Tibial nerve (tissue), 4 donors: ENCODE measurements around the gene TMEM181.

ENCODE experiments used
- EP300 ChIP-seq, 2 donors: sonication (generic); formaldehyde crosslinking; IDR thresholded peaks; one replicate each; pipeline ENCODE4 v1.6.1; 2017; ENCODE audit warnings: antibody characterized with exemption in 2 of 2, mild to moderate bottlenecking in 1 of 2
- POLR2A ChIP-seq, 2 donors: fragments of 450-650 bp; IDR thresholded peaks; one replicate each; pipeline ENCODE4 v1.6.1; 2017; ENCODE audit warnings: antibody characterized with exemption in 2 of 2, mild to moderate bottlenecking in 2 of 2, moderate library complexity in 2 of 2
- TF ChIP-seq, protein P1 (sequence below), 5 experiments: fragments of 200-600 bp in 3 of 5; fragments of 450-650 bp in 2 of 5; sonication (generic) in 3 of 5; IDR thresholded peaks; one replicate each; pipeline ENCODE4 v1.5.1; 2016 to 2019; ENCODE audit warnings: antibody characterized with exemption in 5 of 5, mild to moderate bottlenecking in 3 of 5, moderate library complexity in 2 of 5

DNA sequence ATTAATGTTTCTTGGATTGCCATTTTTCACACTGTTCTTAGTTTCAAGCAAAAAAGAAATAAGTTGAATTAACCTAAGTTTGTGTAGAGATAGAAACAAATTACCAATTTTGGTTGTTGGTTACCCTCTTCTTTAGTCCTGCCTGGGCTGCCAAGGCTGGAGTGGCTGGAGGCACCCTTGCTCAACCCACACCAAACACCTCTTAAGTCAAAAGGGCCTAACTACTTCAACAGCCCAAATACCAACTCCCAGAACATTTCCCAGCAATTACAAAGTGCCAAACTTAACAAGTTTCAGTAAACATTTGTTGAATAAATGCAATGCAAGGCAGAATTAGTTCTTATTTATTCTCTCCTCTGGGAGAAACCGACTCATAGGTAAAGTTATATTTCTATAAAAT lies 38.1 kb upstream of the TMEM181 start:
- TF ChIP-seq, protein P1, sequence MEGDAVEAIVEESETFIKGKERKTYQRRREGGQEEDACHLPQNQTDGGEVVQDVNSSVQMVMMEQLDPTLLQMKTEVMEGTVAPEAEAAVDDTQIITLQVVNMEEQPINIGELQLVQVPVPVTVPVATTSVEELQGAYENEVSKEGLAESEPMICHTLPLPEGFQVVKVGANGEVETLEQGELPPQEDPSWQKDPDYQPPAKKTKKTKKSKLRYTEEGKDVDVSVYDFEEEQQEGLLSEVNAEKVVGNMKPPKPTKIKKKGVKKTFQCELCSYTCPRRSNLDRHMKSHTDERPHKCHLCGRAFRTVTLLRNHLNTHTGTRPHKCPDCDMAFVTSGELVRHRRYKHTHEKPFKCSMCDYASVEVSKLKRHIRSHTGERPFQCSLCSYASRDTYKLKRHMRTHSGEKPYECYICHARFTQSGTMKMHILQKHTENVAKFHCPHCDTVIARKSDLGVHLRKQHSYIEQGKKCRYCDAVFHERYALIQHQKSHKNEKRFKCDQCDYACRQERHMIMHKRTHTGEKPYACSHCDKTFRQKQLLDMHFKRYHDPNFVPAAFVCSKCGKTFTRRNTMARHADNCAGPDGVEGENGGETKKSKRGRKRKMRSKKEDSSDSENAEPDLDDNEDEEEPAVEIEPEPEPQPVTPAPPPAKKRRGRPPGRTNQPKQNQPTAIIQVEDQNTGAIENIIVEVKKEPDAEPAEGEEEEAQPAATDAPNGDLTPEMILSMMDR (IDR thresholded peaks at IDR 0.05) = no peak
- no peak for TF ChIP-seq EP300 (IDR thresholded peaks at IDR 0.05)
- no peak for TF ChIP-seq POLR2A (IDR thresholded peaks at IDR 0.05)
